ENCODE data around the gene UBE2E2.
A peak's percentile ranks its signal among the peaks of the same experiment; 100 is the strongest.

The UBE2E2 gene

GRCh38 chr3:23263796-23264195 lies 60.7 kb downstream of the UBE2E2 start:
- TF ChIP-seq, protein P1, sequence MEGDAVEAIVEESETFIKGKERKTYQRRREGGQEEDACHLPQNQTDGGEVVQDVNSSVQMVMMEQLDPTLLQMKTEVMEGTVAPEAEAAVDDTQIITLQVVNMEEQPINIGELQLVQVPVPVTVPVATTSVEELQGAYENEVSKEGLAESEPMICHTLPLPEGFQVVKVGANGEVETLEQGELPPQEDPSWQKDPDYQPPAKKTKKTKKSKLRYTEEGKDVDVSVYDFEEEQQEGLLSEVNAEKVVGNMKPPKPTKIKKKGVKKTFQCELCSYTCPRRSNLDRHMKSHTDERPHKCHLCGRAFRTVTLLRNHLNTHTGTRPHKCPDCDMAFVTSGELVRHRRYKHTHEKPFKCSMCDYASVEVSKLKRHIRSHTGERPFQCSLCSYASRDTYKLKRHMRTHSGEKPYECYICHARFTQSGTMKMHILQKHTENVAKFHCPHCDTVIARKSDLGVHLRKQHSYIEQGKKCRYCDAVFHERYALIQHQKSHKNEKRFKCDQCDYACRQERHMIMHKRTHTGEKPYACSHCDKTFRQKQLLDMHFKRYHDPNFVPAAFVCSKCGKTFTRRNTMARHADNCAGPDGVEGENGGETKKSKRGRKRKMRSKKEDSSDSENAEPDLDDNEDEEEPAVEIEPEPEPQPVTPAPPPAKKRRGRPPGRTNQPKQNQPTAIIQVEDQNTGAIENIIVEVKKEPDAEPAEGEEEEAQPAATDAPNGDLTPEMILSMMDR (IDR thresholded peaks at IDR 0.05; ENCODE audit: low read depth, low read length, missing control alignments) = no peak
- no peak for DNase-seq (ENCODE audit: extremely low read depth, low read depth)
- H3K4me3 ChIP-seq (replicated peaks; ENCODE audit: low read depth, low read length) = no peak overlapping the region

GRCh38 chr3:23264413-23264812 lies 61.3 kb downstream of the UBE2E2 start:
- peak; percentile 11 for DNase-seq (ENCODE audit: extremely low read depth, low read depth)
- TF ChIP-seq, protein P1 (IDR thresholded peaks at IDR 0.05; ENCODE audit: low read depth, low read length, missing control alignments) = no peak
- H3K4me3 ChIP-seq (replicated peaks; ENCODE audit: low read depth, low read length) = no peak overlapping the region

DNA sequence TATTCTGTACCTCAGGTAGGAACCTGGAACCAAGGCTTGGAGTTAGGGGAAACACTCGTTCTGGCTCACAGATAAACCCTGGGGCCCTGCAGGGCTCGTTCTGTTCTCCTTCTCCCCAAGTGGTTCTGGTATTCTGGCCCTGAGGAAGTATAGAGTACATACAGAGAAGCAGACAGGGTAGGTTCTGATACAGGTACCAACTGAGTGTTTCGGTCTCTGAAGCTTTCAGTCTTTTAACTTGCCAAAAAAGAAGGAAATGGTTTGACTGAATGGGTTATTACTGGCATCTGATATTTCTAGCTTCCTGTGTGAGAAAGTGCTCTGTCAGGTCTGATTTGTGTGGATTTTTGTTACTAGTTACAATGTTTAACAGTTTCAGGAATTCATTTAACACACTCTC lies 67.3 kb downstream of the UBE2E2 start:
- no peak overlapping the region for H3K4me3 ChIP-seq (replicated peaks; ENCODE audit: low read depth, low read length)
- no peak for DNase-seq (ENCODE audit: extremely low read depth, low read depth)
- TF ChIP-seq, protein P1 (IDR thresholded peaks at IDR 0.05; ENCODE audit: low read depth, low read length, missing control alignments) = no peak

DNA sequence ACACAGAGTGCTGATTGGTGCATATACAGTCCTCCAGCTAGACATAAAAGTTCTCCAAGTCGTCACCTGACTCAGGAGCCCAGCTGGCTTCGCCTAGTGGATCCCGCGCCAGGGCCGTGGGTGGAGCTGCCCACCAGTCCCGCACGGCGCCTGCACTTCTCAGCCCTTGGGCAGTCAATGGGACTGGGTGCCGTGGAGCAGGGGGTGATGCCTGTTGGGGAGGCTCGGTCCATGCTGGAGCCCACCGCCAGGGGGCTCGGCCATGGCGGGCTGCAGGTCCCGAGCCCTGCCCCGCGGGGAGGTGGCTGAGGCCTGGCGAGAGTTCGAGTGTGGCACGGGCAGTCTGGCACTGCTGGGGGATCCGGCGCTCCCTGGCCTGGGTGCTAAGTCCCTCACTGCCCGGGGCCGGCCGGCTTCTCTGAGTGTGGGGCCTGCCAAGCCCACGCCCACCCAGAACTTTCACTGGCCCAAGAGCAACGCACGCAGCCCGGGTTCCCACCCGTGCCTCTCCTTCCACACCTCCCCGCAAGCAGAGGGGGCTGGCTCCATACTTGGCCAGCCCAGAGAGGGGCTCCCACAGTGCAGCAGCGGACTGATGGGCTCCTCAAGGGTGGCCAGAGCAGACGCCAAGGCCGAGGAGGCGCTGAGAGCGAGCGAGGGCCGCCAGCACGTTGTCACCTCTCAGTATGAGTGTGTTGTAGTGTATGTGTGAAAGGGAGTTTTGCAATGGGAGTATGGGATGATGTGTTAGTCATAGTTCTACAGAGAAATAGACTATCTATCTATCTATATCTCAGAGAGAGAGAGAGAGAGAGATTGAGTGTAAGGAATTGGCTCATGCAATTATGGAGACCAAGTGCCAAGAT lies 69.0 kb downstream of the UBE2E2 start:
- no peak overlapping the region for H3K4me3 ChIP-seq (replicated peaks; ENCODE audit: low read depth, low read length)
- TF ChIP-seq, protein P1 (IDR thresholded peaks at IDR 0.05; ENCODE audit: low read depth, low read length, missing control alignments) = no peak
- no peak for DNase-seq (ENCODE audit: extremely low read depth, low read depth)

- TF ChIP-seq, protein P1 (IDR thresholded peaks at IDR 0.05; ENCODE audit: low read depth, low read length, missing control alignments) = no peak
- no peak overlapping the region for H3K4me3 ChIP-seq (replicated peaks; ENCODE audit: low read depth, low read length)
- DNase-seq (ENCODE audit: extremely low read depth, low read depth) = no peak
Observed at GRCh38 chr3:23272820-23273219, 69.7 kb downstream of the UBE2E2 start.

- DNase-seq (ENCODE audit: extremely low read depth, low read depth) = no peak
- no peak overlapping the region for H3K4me3 ChIP-seq (replicated peaks; ENCODE audit: low read depth, low read length)
- TF ChIP-seq, protein P1 (IDR thresholded peaks at IDR 0.05; ENCODE audit: low read depth, low read length, missing control alignments) = no peak
Observed at GRCh38 chr3:23275061-23275460, 71.9 kb downstream of the UBE2E2 start.

Data from HFF-Myc (cell line).